ENCODE measurements around the gene GSTO1.
"Not testable (repeated sequence)": the region's sequence is repeated elsewhere in the genome, so short reads cannot be mapped to it uniquely, and the experiment has no call there.

GSTO1 gene

GRCh38 chr10:104232613-104233102 lies 22.0 kb upstream of the GSTO1 start:
- TF ChIP-seq TAF1 (IDR thresholded peaks at IDR 0.05; ENCODE audit: low read depth, low read length) (no peak), POU2F2 (IDR thresholded peaks at IDR 0.05; ENCODE audit: low read depth, low read length) (no peak), PAX5 (IDR thresholded peaks at IDR 0.05; ENCODE audit: insufficient read depth, low read length, severe bottlenecking) (no peak), SPI1 (IDR thresholded peaks at IDR 0.05; ENCODE audit: low read depth, low read length) (no peak)
- DNase-seq (ENCODE audit: insufficient read length, low spot score) (no peak), FAIRE-seq (no peak)

- TF ChIP-seq TAF1 (IDR thresholded peaks at IDR 0.05; ENCODE audit: low read depth, low read length) (no peak), PAX5 (IDR thresholded peaks at IDR 0.05; ENCODE audit: insufficient read depth, low read length, severe bottlenecking) (no peak), SPI1 (IDR thresholded peaks at IDR 0.05; ENCODE audit: low read depth, low read length) (no peak), POLR2AphosphoS5 (IDR thresholded peaks at IDR 0.05; ENCODE audit: low read depth, low read length) (no peak), POLR2A (IDR thresholded peaks at IDR 0.05; ENCODE audit: low read depth, low read length) (no peak), POU2F2 (IDR thresholded peaks at IDR 0.05; ENCODE audit: low read depth, low read length) (no peak)
- FAIRE-seq = no peak
- no peak for DNase-seq (ENCODE audit: insufficient read length, low spot score)
Observed at GRCh38 chr10:104233817-104234216, 20.9 kb upstream of the GSTO1 start.

- DNase-seq (ENCODE audit: insufficient read length, low spot score) (no peak), FAIRE-seq (no peak)
- TF ChIP-seq POLR2A (IDR thresholded peaks at IDR 0.05; ENCODE audit: low read depth, low read length) (no peak), TAF1 (IDR thresholded peaks at IDR 0.05; ENCODE audit: low read depth, low read length) (no peak), SPI1 (IDR thresholded peaks at IDR 0.05; ENCODE audit: low read depth, low read length) (no peak)
Observed at GRCh38 chr10:104234934-104235333, 19.8 kb upstream of the GSTO1 start.

GRCh38 chr10:104235801-104236200 lies 18.9 kb upstream of the GSTO1 start:
- DNase-seq (ENCODE audit: insufficient read length, low spot score) = no peak
- FAIRE-seq = no peak
- TF ChIP-seq SPI1 (IDR thresholded peaks at IDR 0.05; ENCODE audit: low read depth, low read length) (no peak), POLR2A (IDR thresholded peaks at IDR 0.05; ENCODE audit: low read depth, low read length) (no peak), PAX5 (IDR thresholded peaks at IDR 0.05; ENCODE audit: insufficient read depth, low read length, severe bottlenecking) (no peak), TAF1 (IDR thresholded peaks at IDR 0.05; ENCODE audit: low read depth, low read length) (no peak), POLR2AphosphoS5 (IDR thresholded peaks at IDR 0.05; ENCODE audit: low read depth, low read length) (no peak), POU2F2 (IDR thresholded peaks at IDR 0.05; ENCODE audit: low read depth, low read length) (no peak)

- DNase-seq (ENCODE audit: insufficient read length, low spot score) = no peak
- no peak for FAIRE-seq
- TF ChIP-seq SPI1 (IDR thresholded peaks at IDR 0.05; ENCODE audit: low read depth, low read length) (peak; percentile 59), POLR2A (IDR thresholded peaks at IDR 0.05; ENCODE audit: low read depth, low read length) (no peak)
Observed at GRCh38 chr10:104240078-104240477, 14.6 kb upstream of the GSTO1 start.

- no peak for TF ChIP-seq SPI1 (IDR thresholded peaks at IDR 0.05; ENCODE audit: low read depth, low read length)
- no peak for TF ChIP-seq TAF1 (IDR thresholded peaks at IDR 0.05; ENCODE audit: low read depth, low read length)
- TF ChIP-seq POU2F2 (IDR thresholded peaks at IDR 0.05; ENCODE audit: low read depth, low read length) = no peak
- no peak for TF ChIP-seq POLR2A (IDR thresholded peaks at IDR 0.05; ENCODE audit: low read depth, low read length)
- TF ChIP-seq PAX5 (IDR thresholded peaks at IDR 0.05; ENCODE audit: insufficient read depth, low read length, severe bottlenecking) = no peak
- TF ChIP-seq POLR2AphosphoS5 (IDR thresholded peaks at IDR 0.05; ENCODE audit: low read depth, low read length) = no peak
- FAIRE-seq (no peak), DNase-seq (ENCODE audit: insufficient read length, low spot score) (no peak)
Observed at GRCh38 chr10:104242545-104242944, 12.1 kb upstream of the GSTO1 start.

GRCh38 chr10:104243009-104243408 lies 11.7 kb upstream of the GSTO1 start:
- not testable (repeated sequence) for FAIRE-seq; DNase-seq (ENCODE audit: insufficient read length, low spot score)

GRCh38 chr10:104243512-104243911 lies 11.2 kb upstream of the GSTO1 start:
- no peak for FAIRE-seq
- DNase-seq (ENCODE audit: insufficient read length, low spot score) = no peak
- no peak for TF ChIP-seq SPI1 (IDR thresholded peaks at IDR 0.05; ENCODE audit: low read depth, low read length)
- no peak for TF ChIP-seq POU2F2 (IDR thresholded peaks at IDR 0.05; ENCODE audit: low read depth, low read length)
- TF ChIP-seq POLR2A (IDR thresholded peaks at IDR 0.05; ENCODE audit: low read depth, low read length) = no peak
- TF ChIP-seq POLR2AphosphoS5 (IDR thresholded peaks at IDR 0.05; ENCODE audit: low read depth, low read length) = no peak
- TF ChIP-seq PAX5 (IDR thresholded peaks at IDR 0.05; ENCODE audit: insufficient read depth, low read length, severe bottlenecking) = no peak
- no peak for TF ChIP-seq TAF1 (IDR thresholded peaks at IDR 0.05; ENCODE audit: low read depth, low read length)

- no peak for TF ChIP-seq PAX5 (IDR thresholded peaks at IDR 0.05; ENCODE audit: insufficient read depth, low read length, severe bottlenecking)
- TF ChIP-seq SPI1 (IDR thresholded peaks at IDR 0.05; ENCODE audit: low read depth, low read length) = no peak
- no peak for TF ChIP-seq POU2F2 (IDR thresholded peaks at IDR 0.05; ENCODE audit: low read depth, low read length)
- no peak for TF ChIP-seq TAF1 (IDR thresholded peaks at IDR 0.05; ENCODE audit: low read depth, low read length)
- no peak for TF ChIP-seq POLR2AphosphoS5 (IDR thresholded peaks at IDR 0.05; ENCODE audit: low read depth, low read length)
- no peak for TF ChIP-seq POLR2A (IDR thresholded peaks at IDR 0.05; ENCODE audit: low read depth, low read length)
- DNase-seq (ENCODE audit: insufficient read length, low spot score) (no peak), FAIRE-seq (no peak)
Observed at GRCh38 chr10:104245066-104245632, 9.5 kb upstream of the GSTO1 start.

- DNase-seq (ENCODE audit: insufficient read length, low spot score) (no peak), FAIRE-seq (no peak)
- TF ChIP-seq POLR2A (IDR thresholded peaks at IDR 0.05; ENCODE audit: low read depth, low read length) (no peak), TAF1 (IDR thresholded peaks at IDR 0.05; ENCODE audit: low read depth, low read length) (no peak), POU2F2 (IDR thresholded peaks at IDR 0.05; ENCODE audit: low read depth, low read length) (no peak), SPI1 (IDR thresholded peaks at IDR 0.05; ENCODE audit: low read depth, low read length) (no peak), POLR2AphosphoS5 (IDR thresholded peaks at IDR 0.05; ENCODE audit: low read depth, low read length) (no peak), PAX5 (IDR thresholded peaks at IDR 0.05; ENCODE audit: insufficient read depth, low read length, severe bottlenecking) (no peak)
Observed at GRCh38 chr10:104246976-104247375, 7.7 kb upstream of the GSTO1 start.

Data from GM12891 (cell line).